Keratinocyte (primary cell): ENCODE results near the gene FRS2. TPM values are rescaled to one million over a fixed set of nuclear protein-coding genes. Genes with fewer than 3 reads are reported as not detected.
"Not testable (repeated sequence)": the region's sequence is repeated elsewhere in the genome, so short reads cannot be mapped to it uniquely, and the experiment has no call there.

Experiments
- DNase-seq: peaks from one replicate; pipeline ENCODE4 v3.0.0-alpha.2; 2011; ENCODE audit warnings: low read depth, missing footprints, low spot score
- FAIRE-seq: peaks from 2 replicates; lab custom pipeline; 2011; peaks lifted over from hg19 to GRCh38; lab: Jason Lieb, UNC
- H2AFZ ChIP-seq: 2 replicates; pipeline ENCODE4 v1.6.0; 2012; ENCODE audit warnings: low read length, control low read depth, inconsistent platforms; ENCODE audit not compliant: control insufficient read depth
- H3K27ac ChIP-seq: 2 replicates; pipeline ENCODE4 v1.5.1; 2011; ENCODE audit warnings: low read length; ENCODE audit not compliant: control insufficient read depth, insufficient read depth
- H3K27me3 ChIP-seq: 3 replicates; pipeline ENCODE4 v1.6.0; 2011; ENCODE audit warnings: low read length; ENCODE audit not compliant: control insufficient read depth, insufficient read depth; ENCODE audit errors: extremely low read depth
- H3K36me3 ChIP-seq, 2 experiments: 2 replicates in 1 of 2; 3 replicates in 1 of 2; pipeline ENCODE4 v1.5.1; 2011; ENCODE audit warnings: low read length in 2 of 2, mild to moderate bottlenecking in 1 of 2; ENCODE audit not compliant: control insufficient read depth in 2 of 2, insufficient read depth in 2 of 2; ENCODE audit errors: extremely low read depth in 1 of 2
- H3K4me1 ChIP-seq: 3 replicates; pipeline ENCODE4 v1.5.1; 2011; ENCODE audit warnings: low read length; ENCODE audit not compliant: control insufficient read depth, insufficient read depth; ENCODE audit errors: extremely low read depth
- H3K4me2 ChIP-seq: 3 replicates; pipeline ENCODE4 v1.6.0; 2011; ENCODE audit warnings: low read depth, low read length; ENCODE audit not compliant: control insufficient read depth, insufficient read depth; ENCODE audit errors: extremely low read depth
- H3K4me3 ChIP-seq, 3 experiments: fragments of 200-600 bp in 1 of 3; sonication (generic) in 1 of 3; 2 replicates in 2 of 3; 3 replicates in 1 of 3; pipeline ENCODE4 v1.5.1; 2011 to 2016; ENCODE audit warnings: low read length in 3 of 3, mild to moderate bottlenecking in 3 of 3, control low read depth in 2 of 3, inconsistent platforms in 1 of 3, low read depth in 1 of 3, mixed read lengths in 1 of 3, mixed run types in 1 of 3, moderate library complexity in 1 of 3; ENCODE audit not compliant: control insufficient read depth in 2 of 3, insufficient read depth in 2 of 3; ENCODE audit errors: extremely low read depth in 1 of 3
- H3K79me2 ChIP-seq: 2 replicates; pipeline ENCODE4 v1.6.0; 2012; ENCODE audit warnings: low read length; ENCODE audit not compliant: control insufficient read depth, insufficient read depth
- H3K9ac ChIP-seq: 3 replicates; pipeline ENCODE4 v1.6.0; 2011; ENCODE audit warnings: low read length; ENCODE audit not compliant: control insufficient read depth, insufficient read depth; ENCODE audit errors: extremely low read depth
- H3K9me1 ChIP-seq: 3 replicates; pipeline ENCODE4 v1.6.0; 2011; ENCODE audit warnings: low read length; ENCODE audit not compliant: control insufficient read depth, insufficient read depth; ENCODE audit errors: extremely low read depth
- H3K9me3 ChIP-seq: 2 replicates; pipeline ENCODE4 v1.5.1; 2012; ENCODE audit warnings: low read depth, low read length; ENCODE audit not compliant: control insufficient read depth
- H4K20me1 ChIP-seq: 3 replicates; pipeline ENCODE4 v1.6.0; 2011; ENCODE audit warnings: low read length; ENCODE audit not compliant: control insufficient read depth, insufficient read depth; ENCODE audit errors: extremely low read depth
- CTCF ChIP-seq, 3 experiments: IDR thresholded peaks in 1 of 3; conservative IDR thresholded peaks in 1 of 3; optimal IDR thresholded peaks in 1 of 3; 2 replicates in 2 of 3; 3 replicates in 1 of 3; pipeline versions ENCODE3 to v1.5.1; 2011; ENCODE audit warnings: low read length in 3 of 3, mild to moderate bottlenecking in 3 of 3, moderate library complexity in 2 of 3, control low read depth in 1 of 3, inconsistent platforms in 1 of 3; ENCODE audit not compliant: insufficient read depth in 2 of 3; ENCODE audit errors: extremely low read depth in 1 of 3
- EZH2 ChIP-seq: IDR thresholded peaks from one replicate; pipeline ENCODE4 v1.6.1; 2012; ENCODE audit warnings: inconsistent platforms, mild to moderate bottlenecking, low read length, moderate library complexity
- dilution Hi-C: fragments of 300-500 bp; cut with MboI; formaldehyde crosslinking; loops from one replicate; pipeline ENCODE4 v1.7.0; 2020; ENCODE audit warnings: low sequenced_read_pairs; ENCODE audit not compliant: extremely low pct_ligation_motif_present
- polyA plus RNA-seq, 5 experiments: library from polyadenylated mRNA; depleted of rRNA in 3 of 5; stranded (reverse) in 3 of 5; stranded (forward) in 1 of 5; unstranded in 1 of 5; fragments of >200 nt; gene quantifications; 1 replicate in 1 of 5; 2 replicates in 3 of 5; 3 replicates in 1 of 5; pipeline versions ENCODE4 v1.2.1 to v1.2.3, GENCODE V29; 2011 to 2012; ENCODE audit warnings: missing spikeins in 2 of 5, low read depth in 1 of 5, low replicate concordance in 1 of 5

The FRS2 gene
- polyA plus RNA-seq, 1 donor (not counting 4 experiments of a cell fraction or from before 2014, with no cell fraction given) = 28.6 TPM

- H4K20me1 ChIP-seq = no peaks in the 10 kb centered on the region
- H3K79me2 ChIP-seq = no peaks in the 10 kb centered on the region
- no peak overlapping the region for H3K4me3 ChIP-seq
- no peaks in the 10 kb centered on the region for H3K36me3 ChIP-seq
- DNase-seq = no peak
- H3K27ac ChIP-seq = no peak overlapping the region
- H3K27me3 ChIP-seq = no peaks in the 10 kb centered on the region
- H3K9me3 ChIP-seq = no peaks in the 10 kb centered on the region
- dilution Hi-C loops = no loop called here
- no peak overlapping the region for H3K4me2 ChIP-seq
- no peak overlapping the region for H3K9ac ChIP-seq
- no peaks in the 10 kb centered on the region for H3K9me1 ChIP-seq
- TF ChIP-seq EZH2 (no peak), CTCF (optimal IDR thresholded peaks at IDR 0.05 in 1 of 3, IDR thresholded peaks at IDR 0.05 in 1 of 3, conservative IDR thresholded peaks at IDR 0.05 in 1 of 3; ENCODE audit: extremely low read depth in 1 of 3, insufficient read depth in 2 of 3, low read length in 3 of 3) (no peak)
- H3K4me1 ChIP-seq = no peaks in the 10 kb centered on the region
- no peak overlapping the region for H2AFZ ChIP-seq
- FAIRE-seq = peak; percentile 17
Measured at GRCh38 chr12:69443916-69444315, 26.3 kb upstream of the FRS2 start.

- DNase-seq (no peak), FAIRE-seq (no peak)
- Histone ChIP-seq H3K9me1 (no peaks in the 10 kb centered on the region), H3K79me2 (no peaks in the 10 kb centered on the region), H3K4me3 (no peak overlapping the region), H3K9ac (no peak overlapping the region), H3K27me3 (no peaks in the 10 kb centered on the region), H3K36me3 (no peaks in the 10 kb centered on the region), H3K4me2 (no peak overlapping the region), H3K4me1 (no peaks in the 10 kb centered on the region), H3K27ac (no peak overlapping the region), H3K9me3 (no peaks in the 10 kb centered on the region), H2AFZ (no peak overlapping the region), H4K20me1 (no peaks in the 10 kb centered on the region)
- TF ChIP-seq CTCF (optimal IDR thresholded peaks at IDR 0.05 in 1 of 3, IDR thresholded peaks at IDR 0.05 in 1 of 3, conservative IDR thresholded peaks at IDR 0.05 in 1 of 3; ENCODE audit: extremely low read depth in 1 of 3, insufficient read depth in 2 of 3, low read length in 3 of 3) (no peak), EZH2 (no peak)
- dilution Hi-C loops = no loop called here
Measured at GRCh38 chr12:69447892-69448291, 22.3 kb upstream of the FRS2 start.

- H4K20me1 ChIP-seq, DNase-seq, H3K79me2 ChIP-seq, H3K9me3 ChIP-seq, H3K4me1 ChIP-seq, H3K4me3 ChIP-seq, H3K9ac ChIP-seq, H3K27ac ChIP-seq, H2AFZ ChIP-seq, H3K9me1 ChIP-seq, dilution Hi-C loops, H3K4me2 ChIP-seq, FAIRE-seq, H3K36me3 ChIP-seq, H3K27me3 ChIP-seq: not testable (repeated sequence)
Measured at GRCh38 chr12:69452598-69453132, 17.5 kb upstream of the FRS2 start.
